ENCODE measurements around the gene WFDC12. TPM values are rescaled to one million over a fixed set of nuclear protein-coding genes. Genes with fewer than 3 reads are reported as not detected.

The WFDC12 gene
- total RNA-seq, 1 experiment from 2014 or later = not detected

- DNase-seq (ENCODE audit: low spot score) = no peak
Observed at GRCh38 chr20:45091366-45091765, 32.9 kb downstream of the WFDC12 start.

GRCh38 chr20:45090481-45090880 lies 33.8 kb downstream of the WFDC12 start:
- no peak for DNase-seq (ENCODE audit: low spot score)

GRCh38 chr20:45088247-45088646 lies 36.0 kb downstream of the WFDC12 start:
- DNase-seq (ENCODE audit: low spot score) = no peak

- no peak for DNase-seq (ENCODE audit: low spot score)
Observed at GRCh38 chr20:45087814-45088213, 36.5 kb downstream of the WFDC12 start.

GRCh38 chr20:45087097-45087790 lies 37.0 kb downstream of the WFDC12 start:
- DNase-seq (ENCODE audit: low spot score) = no peak

GRCh38 chr20:45085867-45086266 lies 38.4 kb downstream of the WFDC12 start:
- DNase-seq (ENCODE audit: low spot score) = no peak

GRCh38 chr20:45085289-45085688 lies 39.0 kb downstream of the WFDC12 start:
- DNase-seq (ENCODE audit: low spot score) = no peak

GRCh38 chr20:45083127-45083526 lies 41.1 kb downstream of the WFDC12 start:
- DNase-seq (ENCODE audit: low spot score) = no peak

GRCh38 chr20:45082468-45082867 lies 41.8 kb downstream of the WFDC12 start:
- no peak for DNase-seq (ENCODE audit: low spot score)

- DNase-seq (ENCODE audit: low spot score) = peak; percentile 76
Observed at GRCh38 chr20:45080867-45081624, 43.2 kb downstream of the WFDC12 start.

- DNase-seq (ENCODE audit: low spot score) = no peak
Observed at GRCh38 chr20:45077559-45077958, 46.7 kb downstream of the WFDC12 start.

Other genes with a start within 250 kb of the WFDC12 start
- 71.4 and 77.9 TPM in 2 replicates for gene YWHAB, start 238.8 kb downstream of the WFDC12 start, total RNA-seq (2014; rRNA removed; shearing (Covaris generic))
- gene PABPC1L, start 214.4 kb downstream of the WFDC12 start, total RNA-seq (2014; rRNA removed; shearing (Covaris generic)) = 53.4 and 54.6 TPM in 2 replicates
- 80.5 and 85.2 TPM in 2 replicates for gene TOMM34, start 164.1 kb downstream of the WFDC12 start, total RNA-seq (2014; rRNA removed; shearing (Covaris generic))
- gene STK4, start 158.0 kb downstream of the WFDC12 start, total RNA-seq (2014; rRNA removed; shearing (Covaris generic)) = 23.1 and 27.1 TPM in 2 replicates
- gene KCNS1, start 23.3 kb downstream of the WFDC12 start, total RNA-seq (2014; rRNA removed; shearing (Covaris generic)) = not detected in 2 replicates
- gene WFDC5, start 9.3 kb downstream of the WFDC12 start, total RNA-seq (2014; rRNA removed; shearing (Covaris generic)) = not detected in 2 replicates
- gene PI3, start 50.4 kb upstream of the WFDC12 start, total RNA-seq (2014; rRNA removed; shearing (Covaris generic)) = 2.0 and 6.6 TPM in 2 replicates
- not detected in 2 replicates for gene SEMG1, start 82.6 kb upstream of the WFDC12 start, total RNA-seq (2014; rRNA removed; shearing (Covaris generic))
- not detected in 2 replicates for gene SEMG2, start 96.9 kb upstream of the WFDC12 start, total RNA-seq (2014; rRNA removed; shearing (Covaris generic))
- 9.1 and 13.5 TPM in 2 replicates for gene SLPI, start 130.1 kb upstream of the WFDC12 start, total RNA-seq (2014; rRNA removed; shearing (Covaris generic))
- not detected in 2 replicates for gene RBPJL, start 182.4 kb upstream of the WFDC12 start, total RNA-seq (2014; rRNA removed; shearing (Covaris generic))
- 0.13 and 0.46 TPM in 2 replicates for gene MATN4, start 183.8 kb upstream of the WFDC12 start, total RNA-seq (2014; rRNA removed; shearing (Covaris generic))
- 79.1 and 90.1 TPM in 2 replicates for gene SDC4, start 224.0 kb upstream of the WFDC12 start, total RNA-seq (2014; rRNA removed; shearing (Covaris generic))
- gene SYS1, start 238.7 kb upstream of the WFDC12 start, total RNA-seq (2014; rRNA removed; shearing (Covaris generic)) = 73.6 and 74.7 TPM in 2 replicates

Data from HT-29 (cell line).